Transverse colon (tissue), 4 donors: ENCODE measurements around the gene DPP10. TPM values are rescaled to one million over a fixed set of nuclear protein-coding genes. Genes with fewer than 3 reads are reported as not detected.

Source experiments
- DNase-seq: peaks from one replicate; pipeline ENCODE4 v3.0.0-alpha.2; 2019
- H3K27ac ChIP-seq, 4 donors: fragments of 200-600 bp; sonication (generic); 2 replicates each; pipeline ENCODE4 v1.5.1; 2016 to 2018; ENCODE audit warnings: inconsistent platforms in 4 of 4
- H3K27me3 ChIP-seq: fragments of 200-600 bp; sonication (generic); 2 replicates; pipeline ENCODE4 v1.5.1; 2017; ENCODE audit warnings: inconsistent platforms
- H3K36me3 ChIP-seq, 4 donors: fragments of 200-600 bp; sonication (generic); 2 replicates each; pipeline ENCODE4 v1.5.1; 2017 to 2019; ENCODE audit warnings: inconsistent platforms in 4 of 4
- H3K4me1 ChIP-seq, 4 donors: fragments of 200-600 bp; sonication (generic); 2 replicates each; pipeline ENCODE4 v1.5.1; 2017 to 2020; ENCODE audit warnings: inconsistent platforms in 4 of 4
- H3K4me3 ChIP-seq, 4 donors: fragments of 200-600 bp; sonication (generic); 1 replicate in 1 of 4; 2 replicates in 3 of 4; pipeline versions ENCODE4 v1.5.1 to v1.6.1; 2017 to 2019; ENCODE audit warnings: inconsistent platforms in 4 of 4
- H3K9me3 ChIP-seq, 2 donors: fragments of 200-600 bp; sonication (generic); 2 replicates each; pipeline ENCODE4 v1.5.1; 2017 to 2019; ENCODE audit warnings: inconsistent platforms in 2 of 2
- CTCF ChIP-seq, 5 experiments: fragments of 200-600 bp in 3 of 5; fragments of 450-650 bp in 2 of 5; sonication (generic) in 3 of 5; IDR thresholded peaks; 1 replicate in 2 of 5; 2 replicates in 3 of 5; pipeline ENCODE4 v1.5.1; 2016 to 2017; ENCODE audit warnings: antibody characterized with exemption in 5 of 5, inconsistent platforms in 3 of 5, mild to moderate bottlenecking in 2 of 5, moderate library complexity in 1 of 5
- EP300 ChIP-seq: sonication (generic); formaldehyde crosslinking; IDR thresholded peaks from one replicate; pipeline ENCODE4 v1.6.1; 2017; ENCODE audit warnings: antibody characterized with exemption, low read depth
- POLR2A ChIP-seq: fragments of 450-650 bp; IDR thresholded peaks from one replicate; pipeline ENCODE4 v1.6.1; 2016; ENCODE audit warnings: antibody characterized with exemption, mild to moderate bottlenecking, moderate library complexity
- POLR2AphosphoS5 ChIP-seq, 3 donors: sonication (generic); formaldehyde crosslinking; IDR thresholded peaks; one replicate each; pipeline ENCODE4 v1.6.1; 2016; ENCODE audit warnings: antibody characterized with exemption in 3 of 3
- WGBS, 2 donors: methylation state at CpG; one replicate each; pipeline ENCODE4 v1.1.5; 2018; ENCODE audit warnings: low coverage in 1 of 2; 5-methylcytosine and 5-hydroxymethylcytosine counted together
- in situ Hi-C, 4 donors: fragments of 200-750 bp; cut with MboI; loops; one replicate each; pipeline versions ENCODE4 v1.15.0 to v1.15.1; 2017; ENCODE audit warnings: low sequenced_read_pairs in 3 of 4, low pct_ligation_motif_present in 1 of 4, low pct_unique_long_range_greater_than_20kb in 1 of 4
- intact Hi-C: fragments of 100-400 bp; cut with DNase I; formaldehyde crosslinking; loops from one replicate; pipeline ENCODE4 v1.15.1; 2023; ENCODE audit warnings: low total_unique reads
- total RNA-seq, 4 donors: library from RNA; depleted of rRNA; stranded (reverse); fragments of >200 nt; gene quantifications; one replicate each; pipeline ENCODE4 v1.1.0, GENCODE V29; 2016

The DPP10 gene
- total RNA-seq, 4 donors from 2014 or later = 3.4 to 8.4 (median 7.0) TPM

- TF ChIP-seq POLR2A (no peak), CTCF (IDR thresholded peaks at IDR 0.05) (no peak), POLR2AphosphoS5 (IDR thresholded peaks at IDR 0.05) (no peak), EP300 (no peak)
- 63 to 78% methylated on average over 4 of the region's 4 CpGs for WGBS, 2 donors
- no peaks in the 10 kb centered on the region for H3K4me1 ChIP-seq
- H3K4me3 ChIP-seq = no peak overlapping the region
- H3K9me3 ChIP-seq = peaks cover 0 to 4% of the 10 kb centered on the region in 2 donors
- intact Hi-C loops = no loop called here
- H3K36me3 ChIP-seq = no peaks in the 10 kb centered on the region
- in situ Hi-C loops = no loop called here
- no peak for DNase-seq
- H3K27ac ChIP-seq = no peak overlapping the region
- H3K27me3 ChIP-seq = no peaks in the 10 kb centered on the region
Measured at GRCh38 chr2:115782286-115782685, 1339.8 kb downstream of the DPP10 start.

- H3K27ac ChIP-seq = no peak overlapping the region
- in situ Hi-C loops = no loop called here
- no peaks in the 10 kb centered on the region for H3K36me3 ChIP-seq
- H3K9me3 ChIP-seq = no peaks in the 10 kb centered on the region
- intact Hi-C loops = no loop called here
- TF ChIP-seq POLR2A (no peak), POLR2AphosphoS5 (IDR thresholded peaks at IDR 0.05) (no peak), CTCF (IDR thresholded peaks at IDR 0.05) (no peak), EP300 (no peak)
- H3K4me3 ChIP-seq = no peak overlapping the region
- H3K4me1 ChIP-seq = no peaks in the 10 kb centered on the region
- no peak for DNase-seq
- 72 to 90% methylated on average over 3 of the region's 3 CpGs for WGBS, 2 donors
- no peaks in the 10 kb centered on the region for H3K27me3 ChIP-seq
Measured at GRCh38 chr2:115796078-115796477, 1353.6 kb downstream of the DPP10 start.

DNA sequence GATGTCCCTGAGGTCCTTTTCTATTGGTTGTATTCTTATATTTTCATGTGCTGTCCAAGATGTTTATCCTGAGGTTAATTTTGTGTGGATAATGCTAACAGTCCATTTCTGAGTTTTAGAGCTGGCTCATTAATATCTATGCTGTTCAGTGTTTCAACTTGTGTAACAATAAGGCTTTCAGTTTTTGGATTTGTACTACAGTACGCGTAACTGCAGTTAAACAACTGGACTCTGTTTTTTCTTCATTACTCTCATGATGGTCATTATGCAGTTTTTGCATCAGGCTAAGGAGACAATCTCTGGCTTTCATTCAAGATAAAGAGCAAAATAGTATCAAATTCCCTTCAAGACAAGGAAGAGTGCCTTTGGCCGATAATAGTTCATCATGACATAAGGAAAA, 1364.8 kb downstream of the DPP10 start:
- TF ChIP-seq POLR2AphosphoS5 (IDR thresholded peaks at IDR 0.05) (no peak), POLR2A (no peak), EP300 (no peak), CTCF (IDR thresholded peaks at IDR 0.05) (no peak)
- Histone ChIP-seq H3K27ac (no peak overlapping the region), H3K4me3 (no peak overlapping the region), H3K27me3 (no peaks in the 10 kb centered on the region), H3K4me1 (no peaks in the 10 kb centered on the region), H3K36me3 (no peaks in the 10 kb centered on the region), H3K9me3 (no peaks in the 10 kb centered on the region)
- DNase-seq = no peak
- WGBS, 2 donors = 87 to 92% methylated on average over 3 of the region's 3 CpGs
- in situ Hi-C loops (no loop called here), intact Hi-C loops (no loop called here)

DNA sequence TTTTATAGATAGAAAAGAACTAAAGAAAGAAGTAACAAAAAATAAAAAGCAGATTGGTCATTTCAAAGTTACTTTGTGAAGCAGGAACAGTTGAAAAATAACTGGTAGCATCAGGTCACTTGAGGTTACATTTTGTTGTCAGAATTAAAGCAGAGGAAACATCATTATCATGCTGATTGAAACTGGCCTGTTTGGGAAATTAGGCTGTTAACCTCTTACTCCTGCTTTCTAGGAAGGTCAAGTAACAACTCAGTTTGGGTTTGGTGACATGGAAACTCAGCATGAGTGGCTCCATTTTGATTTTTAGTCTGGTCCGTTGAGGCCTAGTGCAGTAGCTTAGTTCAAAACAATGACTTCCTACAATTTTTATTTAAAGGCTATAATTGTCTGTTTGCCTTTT, 1383.5 kb downstream of the DPP10 start:
- no peaks in the 10 kb centered on the region for H3K4me1 ChIP-seq
- in situ Hi-C loops = no loop called here
- intact Hi-C loops = no loop called here
- no peaks in the 10 kb centered on the region for H3K36me3 ChIP-seq
- no peak for TF ChIP-seq POLR2A
- no peak for TF ChIP-seq POLR2AphosphoS5 (IDR thresholded peaks at IDR 0.05)
- TF ChIP-seq EP300 = no peak
- TF ChIP-seq CTCF (IDR thresholded peaks at IDR 0.05) = no peak
- WGBS, 2 donors = 85 to 88% methylated on average over 1 of the region's 1 CpG
- no peak for DNase-seq
- H3K9me3 ChIP-seq = no peaks in the 10 kb centered on the region
- no peaks in the 10 kb centered on the region for H3K27me3 ChIP-seq
- H3K4me3 ChIP-seq = no peak overlapping the region
- H3K27ac ChIP-seq = no peak overlapping the region
